VCaP (cell line): ENCODE results near the gene DRAXIN.

Experiments
- H3K27ac ChIP-seq: fragments of 450-650 bp; 2 replicates; pipeline ENCODE4 v1.5.1; 2017
- TF ChIP-seq, protein P1 (sequence below): fragments of 450-650 bp; conservative IDR thresholded peaks from 2 replicates; pipeline ENCODE4 v1.5.1; 2017; ENCODE audit warnings: mild to moderate bottlenecking, moderate library complexity

The DRAXIN gene

DNA sequence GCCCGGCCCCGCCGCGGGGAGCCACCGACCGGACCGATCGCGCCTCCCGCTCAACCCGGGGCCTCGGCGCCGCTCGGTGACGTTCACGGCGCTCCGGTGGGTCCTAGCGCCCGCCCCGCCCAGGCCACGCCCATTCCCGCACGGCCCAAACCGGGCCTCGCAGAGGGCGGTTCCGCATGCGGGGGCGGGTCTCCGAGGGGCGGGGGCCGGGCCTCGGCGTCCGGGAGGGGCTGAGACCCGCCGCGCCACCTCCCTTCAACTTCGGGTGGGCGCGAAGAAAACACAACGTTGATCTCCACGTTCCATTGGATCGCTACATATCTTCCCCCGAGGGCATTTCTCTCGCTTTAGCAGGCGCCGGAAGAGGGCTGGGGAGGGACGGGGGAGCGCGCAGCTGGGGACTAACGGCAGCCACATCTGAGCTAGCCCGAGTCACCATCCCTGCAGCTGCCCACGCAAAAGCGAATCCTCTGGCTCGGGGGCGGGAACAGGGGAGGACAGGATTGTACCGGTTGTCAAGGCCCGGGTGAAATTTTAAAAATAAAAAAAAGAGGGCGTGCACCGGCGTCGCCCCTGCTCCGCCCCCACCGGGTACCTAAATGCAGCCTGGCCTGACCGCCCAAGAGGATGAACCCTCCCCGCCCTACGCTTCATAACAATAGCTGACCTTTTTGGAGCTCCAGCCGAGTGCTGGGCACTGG is 10.3 kb upstream of the DRAXIN start, which contains the start of gene MAD2L2:
MAD2L2 (minus strand) TSS at position 78 of the 701 bp plus-strand sequence. CDS start 547 bp downstream, outside the sequence.
- TF ChIP-seq, protein P1, sequence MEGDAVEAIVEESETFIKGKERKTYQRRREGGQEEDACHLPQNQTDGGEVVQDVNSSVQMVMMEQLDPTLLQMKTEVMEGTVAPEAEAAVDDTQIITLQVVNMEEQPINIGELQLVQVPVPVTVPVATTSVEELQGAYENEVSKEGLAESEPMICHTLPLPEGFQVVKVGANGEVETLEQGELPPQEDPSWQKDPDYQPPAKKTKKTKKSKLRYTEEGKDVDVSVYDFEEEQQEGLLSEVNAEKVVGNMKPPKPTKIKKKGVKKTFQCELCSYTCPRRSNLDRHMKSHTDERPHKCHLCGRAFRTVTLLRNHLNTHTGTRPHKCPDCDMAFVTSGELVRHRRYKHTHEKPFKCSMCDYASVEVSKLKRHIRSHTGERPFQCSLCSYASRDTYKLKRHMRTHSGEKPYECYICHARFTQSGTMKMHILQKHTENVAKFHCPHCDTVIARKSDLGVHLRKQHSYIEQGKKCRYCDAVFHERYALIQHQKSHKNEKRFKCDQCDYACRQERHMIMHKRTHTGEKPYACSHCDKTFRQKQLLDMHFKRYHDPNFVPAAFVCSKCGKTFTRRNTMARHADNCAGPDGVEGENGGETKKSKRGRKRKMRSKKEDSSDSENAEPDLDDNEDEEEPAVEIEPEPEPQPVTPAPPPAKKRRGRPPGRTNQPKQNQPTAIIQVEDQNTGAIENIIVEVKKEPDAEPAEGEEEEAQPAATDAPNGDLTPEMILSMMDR = no peak
- H3K27ac ChIP-seq = peak within 1 kb of the TSS; percentile 78

DNA sequence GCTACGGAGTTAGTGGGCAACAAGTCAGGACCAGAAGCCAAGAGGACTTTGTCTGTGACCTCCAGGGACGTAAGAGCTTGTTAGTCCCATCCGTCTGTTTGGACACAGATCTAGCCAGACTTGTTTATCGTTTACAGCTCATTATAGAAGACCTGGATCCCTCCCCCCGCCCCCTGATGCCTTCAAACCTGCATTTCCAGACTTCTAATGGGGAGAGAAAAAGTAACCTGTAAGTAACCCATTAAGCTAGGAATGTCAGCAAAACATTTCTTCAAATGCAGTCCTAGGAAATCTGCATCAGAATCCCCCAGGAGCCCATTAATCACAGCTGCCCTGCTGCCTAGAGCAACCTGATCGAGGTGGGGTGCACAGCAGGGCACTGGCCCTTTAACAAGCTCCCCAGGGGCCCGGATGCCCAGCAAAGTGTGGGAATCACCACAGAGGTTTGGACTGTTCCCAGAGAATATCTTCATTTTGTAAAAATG is 9.2 kb upstream of the DRAXIN start:
- peak overlapping the region; percentile 78 for H3K27ac ChIP-seq
- TF ChIP-seq, protein P1 = no peak

DNA sequence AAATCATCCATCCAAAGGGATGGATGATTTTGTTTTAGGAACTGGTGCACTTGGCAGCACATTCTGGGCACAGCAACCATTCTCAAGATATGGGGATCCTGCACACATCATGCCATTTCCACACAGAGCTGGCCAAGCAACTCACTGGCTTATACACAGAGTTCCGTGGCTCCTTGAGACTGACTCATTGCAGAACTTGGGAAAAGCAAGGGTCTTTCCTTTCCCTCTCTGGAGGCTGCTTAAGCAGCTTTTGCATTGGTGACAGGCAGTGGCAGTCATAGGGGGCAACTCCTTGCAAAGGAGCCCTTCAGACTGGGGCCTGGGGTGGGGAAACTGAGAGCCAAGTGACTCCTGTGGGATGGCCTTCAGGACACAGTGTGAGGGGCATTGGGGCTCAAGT is 8.7 kb upstream of the DRAXIN start:
- TF ChIP-seq, protein P1 = no peak
- H3K27ac ChIP-seq = peak overlapping the region; percentile 78

DNA sequence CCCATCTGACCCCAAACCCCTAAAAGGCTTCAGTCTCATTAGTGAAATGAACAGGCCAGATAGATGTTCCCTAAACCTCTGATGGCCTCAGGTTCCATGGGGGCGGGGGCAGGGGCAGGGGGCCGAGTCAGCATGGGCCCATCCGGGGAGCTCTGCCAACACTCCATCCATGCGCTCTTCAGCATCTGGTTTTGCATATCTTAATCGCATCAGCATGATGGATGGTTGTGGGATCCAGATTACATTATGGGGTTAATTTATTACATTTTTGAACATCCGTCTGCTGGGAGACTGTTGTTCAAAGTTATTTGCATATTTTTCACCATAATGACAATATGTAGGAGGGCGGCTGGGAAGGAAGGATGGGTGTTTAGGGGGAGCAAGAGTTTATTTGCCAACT is 7.4 kb upstream of the DRAXIN start:
- TF ChIP-seq, protein P1 = no peak
- no peak overlapping the region for H3K27ac ChIP-seq

DNA sequence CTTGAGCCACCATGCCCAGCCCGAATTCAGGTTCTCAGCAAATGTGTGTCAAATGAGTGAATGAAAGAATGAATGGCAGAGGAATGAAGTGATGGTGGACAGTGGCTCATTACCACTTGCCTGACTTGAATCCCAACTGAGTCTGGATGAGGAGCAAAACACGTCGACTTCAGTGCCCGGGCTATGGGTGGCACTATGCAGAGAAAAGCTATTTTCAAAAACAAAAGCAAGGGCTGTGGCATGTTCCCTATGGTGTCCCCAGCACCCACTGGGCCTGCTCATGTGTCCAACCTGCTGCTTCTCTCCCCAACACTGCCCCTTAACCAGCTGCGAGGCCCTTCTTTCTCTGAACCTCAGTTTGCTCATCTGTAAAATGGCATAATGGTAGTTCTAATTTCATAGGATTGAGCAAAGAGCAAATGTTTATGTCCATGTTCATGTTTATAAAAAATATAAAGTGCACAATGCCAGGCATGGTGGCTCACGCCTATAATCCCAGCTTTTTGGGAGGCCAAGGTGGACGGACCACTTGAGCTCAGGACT is 6.2 kb upstream of the DRAXIN start:
- H3K27ac ChIP-seq = no peak overlapping the region
- TF ChIP-seq, protein P1 = no peak

DNA sequence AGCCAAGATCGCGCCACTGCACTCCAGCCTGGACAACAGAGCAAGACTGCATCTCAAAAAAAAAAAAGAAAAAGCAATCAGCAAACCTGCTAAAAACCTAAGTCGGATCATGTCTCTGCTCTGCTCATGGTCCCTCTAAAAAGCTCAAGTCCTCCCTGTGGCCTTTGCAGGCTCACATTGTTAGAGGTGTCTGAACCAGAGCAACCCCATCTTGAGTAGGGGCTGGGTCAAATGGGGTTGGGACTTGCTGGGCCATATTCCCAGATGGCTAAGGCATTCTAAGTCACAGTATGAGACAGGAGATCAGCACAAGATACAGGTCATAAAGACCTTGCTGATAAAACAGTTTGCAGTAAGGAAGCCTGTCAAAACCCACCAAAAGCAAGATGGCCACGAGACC is 3.0 kb upstream of the DRAXIN start:
- TF ChIP-seq, protein P1 = no peak

DNA sequence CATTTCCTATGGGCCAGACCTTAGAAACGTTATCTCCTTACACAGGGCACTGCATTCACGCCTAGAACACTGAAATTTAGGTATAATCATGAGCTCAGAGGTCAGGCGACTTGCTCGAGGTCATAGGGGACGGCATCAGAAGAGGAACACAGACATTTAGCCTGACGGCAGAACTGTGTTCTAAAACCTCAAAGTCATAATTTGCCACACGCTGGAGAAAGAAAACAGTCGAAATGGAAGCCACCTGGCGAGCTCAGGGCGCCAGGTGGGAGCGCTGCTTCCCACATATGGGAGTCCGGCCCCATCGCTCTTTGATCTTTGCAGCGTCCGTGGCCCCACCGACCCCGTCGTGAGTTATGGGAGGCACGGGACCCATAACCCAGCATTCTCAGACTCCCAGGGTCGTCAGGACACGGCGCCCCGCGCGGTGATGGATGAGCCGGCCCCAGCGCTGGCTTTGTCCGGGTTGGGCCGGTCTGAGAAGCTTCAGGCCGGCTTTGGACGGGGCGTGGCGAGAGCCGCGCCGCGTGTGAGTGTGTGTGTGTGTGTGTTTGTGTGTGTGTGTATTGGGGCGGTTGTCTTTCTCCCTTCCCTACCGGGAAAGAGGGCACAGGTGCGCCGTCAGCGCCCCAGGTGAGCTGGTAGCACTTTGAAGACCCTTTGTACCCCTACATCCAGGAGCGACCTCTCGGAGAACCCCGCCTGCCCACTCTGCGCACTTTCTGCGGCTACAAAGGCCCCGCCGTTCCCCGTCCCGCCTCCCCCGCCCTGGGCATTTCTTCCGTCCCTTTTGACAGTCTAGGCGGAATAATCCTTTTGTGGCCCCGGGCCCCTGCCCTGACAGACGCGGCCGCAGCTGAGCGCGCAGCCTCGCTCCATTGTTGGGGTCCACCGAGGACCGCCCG is 861 bp upstream of the DRAXIN start:
- H3K27ac ChIP-seq = peak overlapping the region; percentile 67
- TF ChIP-seq, protein P1 = peak; percentile 40

More for the DNA sequence above, 3.0 kb upstream of the DRAXIN start:
- no peak overlapping the region for H3K27ac ChIP-seq
